Activated naive CD4-positive, alpha-beta T cell treated with anti-CD3 and anti-CD28 coated beads, Interleukin-2, amount 50 U/mL, for 24 hours (primary cell): ENCODE results near the gene TRIM36.

Source experiments
- H3K27ac Mint-ChIP-seq: one replicate; pipeline ENCODE4 v1.8.0; 2021; ENCODE audit warnings: mild to moderate bottlenecking, mixed read lengths
- H3K27me3 Mint-ChIP-seq: one replicate; pipeline ENCODE4 v1.8.0; 2021; ENCODE audit warnings: mixed read lengths
- H3K36me3 Mint-ChIP-seq: one replicate; pipeline ENCODE4 v1.8.0; 2021; ENCODE audit warnings: mixed read lengths
- H3K4me1 Mint-ChIP-seq: one replicate; pipeline ENCODE4 v1.8.0; 2021; ENCODE audit warnings: mixed read lengths
- H3K4me3 Mint-ChIP-seq: one replicate; pipeline ENCODE4 v1.8.0; 2021; ENCODE audit warnings: mild to moderate bottlenecking, mixed read lengths
- H3K9me3 Mint-ChIP-seq: one replicate; pipeline ENCODE4 v1.8.0; 2021; ENCODE audit warnings: mixed read lengths

The TRIM36 gene

DNA sequence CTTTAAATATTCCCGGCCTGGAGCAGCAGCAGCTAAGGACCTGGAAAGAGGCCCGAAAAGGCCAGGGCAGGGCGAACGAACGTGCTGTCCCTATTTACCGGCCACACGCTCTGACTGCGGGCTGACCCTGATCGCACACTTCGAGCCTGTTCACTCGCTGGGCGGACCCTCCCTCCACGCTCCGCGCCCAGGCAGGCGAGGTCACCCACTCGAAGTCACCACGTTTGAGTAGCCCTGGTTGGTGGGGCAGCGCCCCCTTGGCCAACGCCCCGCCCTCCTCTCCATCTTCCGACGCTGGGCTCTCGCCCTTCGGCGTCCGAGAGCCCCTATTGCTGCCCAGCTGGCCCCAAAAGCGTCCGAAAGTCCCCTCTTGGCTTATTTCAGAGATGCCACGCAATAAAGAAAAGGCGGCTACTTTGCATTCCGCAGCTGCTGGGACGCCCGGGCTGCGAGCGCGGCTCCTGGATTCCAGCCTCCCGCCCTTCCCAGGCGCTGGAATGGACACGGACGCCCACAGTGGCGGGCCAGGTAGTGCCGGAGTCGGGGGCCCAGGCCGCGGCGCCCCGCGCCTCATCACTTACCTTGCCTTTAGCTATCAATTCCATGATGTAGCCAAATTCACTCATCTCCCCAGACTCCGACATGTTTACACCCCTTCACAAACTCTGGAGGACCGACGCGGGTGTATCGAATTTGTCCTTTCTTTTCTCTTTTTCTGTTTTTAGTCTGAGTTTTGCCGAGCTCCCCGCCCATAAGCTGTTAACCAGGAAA is 9.9 kb upstream of the TRIM36 start:
- H3K27me3 Mint-ChIP-seq = peaks cover 61% of the 10 kb centered on the region
- H3K36me3 Mint-ChIP-seq = no peaks in the 10 kb centered on the region
- H3K4me3 Mint-ChIP-seq = peak overlapping the region; percentile 88
- no peak overlapping the region for H3K27ac Mint-ChIP-seq
- no peaks in the 10 kb centered on the region for H3K9me3 Mint-ChIP-seq
- H3K4me1 Mint-ChIP-seq = peaks cover 10% of the 10 kb centered on the region

DNA sequence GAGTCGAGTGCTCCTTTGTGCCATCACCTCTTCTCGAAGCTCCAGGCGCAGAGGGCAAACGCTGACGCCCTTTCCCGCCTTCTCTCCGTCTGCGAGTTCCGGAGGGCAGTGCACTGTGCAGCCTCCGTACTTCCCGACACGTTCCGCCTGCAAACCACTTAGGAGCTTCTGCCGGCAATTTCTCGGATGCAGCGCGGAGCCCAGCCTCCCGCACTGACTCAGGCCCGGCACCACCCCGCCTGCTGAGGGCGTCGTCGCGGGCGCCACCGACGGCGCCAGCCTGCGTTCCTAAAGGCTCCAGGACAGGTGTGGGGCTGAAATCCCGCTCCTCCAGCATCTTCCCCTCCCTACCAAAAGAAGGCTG is 9.3 kb upstream of the TRIM36 start:
- H3K27me3 Mint-ChIP-seq = peaks cover 61% of the 10 kb centered on the region
- peaks cover 10% of the 10 kb centered on the region for H3K4me1 Mint-ChIP-seq
- H3K9me3 Mint-ChIP-seq = no peaks in the 10 kb centered on the region
- no peak overlapping the region for H3K27ac Mint-ChIP-seq
- H3K4me3 Mint-ChIP-seq = no peak overlapping the region
- H3K36me3 Mint-ChIP-seq = no peaks in the 10 kb centered on the region

DNA sequence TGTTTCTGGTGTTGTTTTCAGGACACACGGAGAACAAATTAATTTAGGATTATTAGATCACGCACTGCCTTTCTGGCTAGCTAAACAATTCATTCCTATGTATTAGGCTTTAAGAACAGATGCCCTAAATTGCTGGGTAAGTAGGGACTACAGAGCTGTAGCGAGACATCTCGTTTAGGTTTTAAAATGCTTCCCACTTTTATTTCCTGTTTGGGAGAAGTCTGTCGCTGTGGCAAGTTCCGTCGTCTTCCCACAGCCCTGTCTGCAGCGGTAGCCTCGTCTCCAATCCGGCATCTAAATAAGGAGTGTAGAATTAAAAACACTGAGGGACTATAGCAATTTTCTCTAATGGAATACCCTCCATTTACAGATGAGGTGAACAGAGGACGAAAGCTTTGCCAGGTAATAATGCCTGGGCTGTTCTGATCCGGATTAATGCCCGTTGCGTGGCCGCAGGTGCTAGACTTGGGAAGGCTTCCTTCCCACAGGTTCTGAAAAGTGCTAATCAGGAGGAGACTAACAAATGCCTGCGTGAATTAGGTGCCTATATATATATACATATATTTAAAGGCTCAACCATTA is 1.3 kb upstream of the TRIM36 start:
- Mint-ChIP-seq H3K27me3 (peaks cover 49% of the 10 kb centered on the region), H3K4me3 (peak overlapping the region; percentile 75), H3K27ac (no peak overlapping the region), H3K9me3 (peaks cover 7% of the 10 kb centered on the region), H3K36me3 (peaks cover 3% of the 10 kb centered on the region), H3K4me1 (peaks cover 13% of the 10 kb centered on the region)

DNA sequence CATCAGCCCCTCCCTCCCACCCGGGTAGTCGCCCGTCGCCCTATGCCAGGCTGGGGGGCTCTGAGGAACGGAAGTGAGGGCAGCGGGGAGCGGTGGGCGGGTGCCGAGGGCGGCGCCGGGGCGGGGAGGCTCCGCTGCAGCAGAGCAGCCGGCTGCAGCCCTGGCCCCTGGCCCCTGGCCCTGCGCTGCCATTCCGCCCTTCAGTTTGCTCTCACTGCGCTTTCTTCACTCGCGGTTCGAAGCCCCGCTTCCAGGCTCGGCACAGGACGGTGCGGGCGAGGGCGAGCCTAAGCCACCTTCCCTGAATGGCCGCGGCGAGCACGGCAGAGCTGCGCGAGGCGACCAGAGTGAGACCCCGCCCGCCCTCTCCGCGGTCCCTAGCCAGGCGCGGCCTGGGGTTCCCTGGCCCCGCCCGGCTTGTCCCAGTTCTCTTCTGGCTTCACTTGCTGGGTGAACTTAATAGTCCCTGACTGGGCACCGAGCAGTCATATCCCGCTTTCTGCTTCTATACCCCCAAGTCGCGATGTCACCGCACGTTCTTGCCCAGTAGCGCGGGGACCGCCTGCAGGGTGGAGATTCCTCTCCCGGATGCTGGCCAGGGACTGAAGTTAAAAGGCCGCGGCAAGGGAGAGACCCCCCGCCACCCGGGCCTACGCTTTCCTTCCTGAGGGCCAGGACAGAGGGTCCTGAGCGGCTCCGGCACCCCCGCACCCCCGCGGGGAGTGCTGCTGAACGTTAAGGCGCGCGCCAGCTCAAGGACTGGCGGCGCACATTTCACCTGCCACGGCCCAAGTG is 623 bp upstream of the TRIM36 start:
- Mint-ChIP-seq H3K27me3 (peaks cover 48% of the 10 kb centered on the region), H3K27ac (no peak overlapping the region), H3K9me3 (peaks cover 7% of the 10 kb centered on the region)

DNA sequence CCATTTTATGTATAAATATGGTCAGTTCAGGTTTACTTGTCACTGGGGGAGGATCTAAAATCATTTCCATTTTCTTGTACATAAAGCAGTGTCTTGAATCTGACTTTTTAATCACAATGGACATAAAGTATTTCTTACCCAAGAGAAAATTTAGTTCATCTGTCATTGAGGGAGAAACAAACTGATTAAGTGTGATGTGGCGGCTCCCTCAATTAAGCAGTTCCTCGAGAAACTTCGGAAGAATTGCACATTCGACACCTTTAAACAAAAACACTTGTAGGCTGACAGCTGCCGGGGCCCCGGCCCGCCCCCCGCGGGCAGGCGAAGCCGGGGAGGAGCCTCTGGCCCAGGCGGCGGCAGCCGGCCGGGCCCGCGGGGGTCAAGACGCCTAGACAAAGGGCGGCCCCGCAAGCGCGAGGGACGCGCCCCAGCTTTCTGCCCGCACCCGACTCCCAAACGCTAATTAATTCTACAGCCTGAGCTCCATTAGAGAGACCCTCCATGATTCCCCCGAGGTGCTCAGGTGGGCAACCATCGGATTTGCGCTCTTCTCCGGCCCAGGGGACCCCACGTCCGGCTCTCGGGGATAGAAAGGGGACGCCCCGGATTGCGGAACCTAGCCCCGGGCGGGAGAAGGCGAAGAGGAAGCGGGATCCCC is 750 bp downstream of the TRIM36 start:
- Mint-ChIP-seq H3K9me3 (peaks cover 7% of the 10 kb centered on the region), H3K4me3 (peak overlapping the region; percentile 84), H3K4me1 (peaks cover 13% of the 10 kb centered on the region), H3K36me3 (peaks cover 3% of the 10 kb centered on the region), H3K27me3 (peaks cover 55% of the 10 kb centered on the region), H3K27ac (peak overlapping the region; percentile 36)

More for the DNA sequence above, 623 bp upstream of the TRIM36 start:
- H3K4me1 Mint-ChIP-seq = peaks cover 13% of the 10 kb centered on the region
- peak overlapping the region; percentile 75 for H3K4me3 Mint-ChIP-seq
- H3K36me3 Mint-ChIP-seq = peaks cover 3% of the 10 kb centered on the region

DNA sequence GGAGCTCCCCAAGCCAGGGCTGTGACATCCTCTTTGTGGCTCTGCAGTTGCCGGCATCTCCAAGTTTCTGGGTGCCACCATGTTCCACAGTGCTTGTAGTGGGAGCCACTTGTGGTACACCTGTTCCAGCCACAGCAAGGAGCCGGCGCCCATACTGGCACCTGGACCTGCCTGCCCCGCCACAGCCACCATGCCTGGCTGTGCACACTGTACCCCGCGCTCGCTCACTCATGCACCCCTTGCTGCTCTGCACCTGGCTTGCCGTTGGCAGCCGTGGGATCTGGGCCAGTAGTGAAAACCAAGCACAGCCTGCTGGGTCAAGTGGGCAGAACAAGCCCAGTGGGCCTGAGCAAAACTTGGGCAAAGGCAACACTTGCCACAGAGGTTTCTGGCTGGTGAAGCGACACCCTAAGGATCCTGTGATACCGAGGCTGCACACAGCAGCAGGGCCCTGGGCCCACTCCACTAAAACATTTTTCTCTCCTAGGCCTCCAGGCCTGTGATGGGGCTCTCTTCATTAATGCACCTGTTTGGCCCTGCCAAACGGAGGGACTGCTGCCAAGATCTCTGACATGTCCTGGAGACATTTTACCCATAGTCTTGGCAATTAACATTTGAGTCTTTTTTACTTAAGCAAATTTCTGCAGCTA is 2.8 kb downstream of the TRIM36 start:
- H3K4me3 Mint-ChIP-seq = no peak overlapping the region
- H3K36me3 Mint-ChIP-seq = peaks cover 3% of the 10 kb centered on the region
- H3K27me3 Mint-ChIP-seq = peaks cover 50% of the 10 kb centered on the region
- H3K4me1 Mint-ChIP-seq = peaks cover 13% of the 10 kb centered on the region
- no peak overlapping the region for H3K27ac Mint-ChIP-seq
- peaks cover 7% of the 10 kb centered on the region for H3K9me3 Mint-ChIP-seq

DNA sequence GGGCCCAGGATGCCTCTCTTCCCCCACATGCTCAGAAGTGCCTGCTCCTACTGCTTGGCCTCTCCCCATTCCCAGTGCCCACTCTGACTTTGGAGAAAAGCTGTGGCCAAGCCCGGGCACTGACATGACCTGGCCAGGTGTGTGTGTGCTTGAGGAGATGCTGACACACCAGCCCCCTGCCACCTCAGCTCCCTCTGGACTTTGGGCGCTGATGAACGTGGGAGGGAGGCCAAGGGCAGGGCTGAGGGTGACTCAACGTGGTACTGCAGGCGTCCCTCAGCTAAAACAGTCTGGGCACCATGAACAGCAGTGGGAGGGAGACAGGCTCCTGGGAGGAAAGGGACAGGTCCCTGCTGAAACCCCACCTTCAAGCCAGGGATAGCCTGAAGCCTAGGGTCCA is 3.9 kb downstream of the TRIM36 start:
- Mint-ChIP-seq H3K4me1 (peaks cover 8% of the 10 kb centered on the region), H3K4me3 (no peak overlapping the region), H3K27me3 (peaks cover 46% of the 10 kb centered on the region), H3K9me3 (peaks cover 7% of the 10 kb centered on the region), H3K27ac (no peak overlapping the region), H3K36me3 (peaks cover 3% of the 10 kb centered on the region)

DNA sequence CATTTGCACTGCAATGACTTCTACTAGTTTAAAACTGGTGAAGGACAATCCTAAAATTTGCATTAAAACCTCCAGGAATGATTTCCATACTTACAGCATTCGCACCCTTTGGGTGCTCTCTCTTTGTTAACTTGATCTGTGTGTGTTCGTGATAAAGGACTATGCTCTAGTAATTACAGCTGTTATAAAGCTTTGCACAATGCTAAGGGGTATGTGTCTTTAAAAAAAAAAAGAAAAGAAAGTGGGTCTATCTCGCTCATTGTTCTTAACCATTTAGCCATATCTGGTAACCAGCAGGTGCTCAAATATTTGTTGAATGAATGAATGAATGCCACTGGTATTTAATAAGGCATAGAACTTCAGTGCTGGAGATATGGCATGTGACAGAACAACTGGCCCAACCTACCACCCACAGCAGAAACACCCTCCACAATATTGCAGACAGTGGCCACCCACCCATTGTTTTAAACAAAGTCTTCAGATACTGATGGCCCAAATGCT is 8.7 kb downstream of the TRIM36 start:
- no peak overlapping the region for H3K27ac Mint-ChIP-seq
- no peak overlapping the region for H3K4me3 Mint-ChIP-seq
- peaks cover 32% of the 10 kb centered on the region for H3K27me3 Mint-ChIP-seq
- no peaks in the 10 kb centered on the region for H3K36me3 Mint-ChIP-seq
- H3K9me3 Mint-ChIP-seq = no peaks in the 10 kb centered on the region
- no peaks in the 10 kb centered on the region for H3K4me1 Mint-ChIP-seq

DNA sequence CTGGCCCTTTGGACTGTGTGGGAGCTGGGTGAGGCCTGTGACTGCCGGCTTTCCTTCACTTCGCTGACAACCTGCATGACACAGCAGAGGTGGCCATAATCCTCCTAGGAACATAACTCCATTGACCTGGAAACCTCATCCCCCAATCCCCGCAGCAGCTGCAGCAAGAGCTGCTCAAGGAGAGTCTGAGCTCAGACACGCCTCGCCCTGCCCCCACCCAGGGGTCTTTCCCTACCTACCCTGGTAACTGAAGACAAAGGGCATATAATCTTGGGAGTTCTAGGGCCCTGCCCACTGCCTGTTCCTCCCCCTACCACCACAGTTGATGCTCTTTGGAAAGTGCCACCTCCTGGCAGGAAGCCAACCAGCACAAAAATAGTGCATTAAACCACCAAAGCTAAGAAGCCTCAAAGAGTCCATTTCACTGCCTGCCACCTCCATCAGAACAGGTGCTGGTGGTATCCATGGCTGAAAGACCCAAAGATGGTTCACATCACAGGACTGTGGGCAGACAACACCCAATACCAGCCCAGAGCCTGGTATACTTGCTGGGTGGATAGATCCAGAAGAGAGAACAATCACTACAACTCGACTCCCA is 18.4 kb downstream of the TRIM36 start:
- Mint-ChIP-seq H3K36me3 (peaks cover 10% of the 10 kb centered on the region), H3K27ac (no peak overlapping the region), H3K4me3 (no peak overlapping the region), H3K9me3 (peaks cover 16% of the 10 kb centered on the region), H3K27me3 (peaks cover 35% of the 10 kb centered on the region), H3K4me1 (no peaks in the 10 kb centered on the region)

DNA sequence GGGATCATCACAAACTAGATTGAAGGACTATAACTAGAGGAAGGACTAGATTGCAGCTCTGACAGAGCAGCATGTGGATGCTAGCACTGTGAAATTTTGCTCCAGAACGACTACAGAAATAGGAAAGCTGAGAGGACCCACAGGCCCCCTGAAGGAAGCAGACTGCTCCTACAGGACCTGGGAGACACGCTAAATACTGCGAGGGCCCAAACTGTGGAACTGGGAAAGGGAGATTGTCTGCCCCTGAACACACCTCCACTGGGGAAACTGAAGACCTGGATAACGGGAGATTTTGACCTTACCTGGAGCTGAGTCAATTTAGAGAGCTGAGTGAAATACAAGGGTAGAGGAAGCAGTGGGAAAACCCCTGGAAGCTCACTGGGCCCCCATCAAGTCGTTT is 19.2 kb downstream of the TRIM36 start:
- Mint-ChIP-seq H3K27ac (no peak overlapping the region), H3K36me3 (peaks cover 10% of the 10 kb centered on the region), H3K9me3 (peaks cover 16% of the 10 kb centered on the region), H3K27me3 (peaks cover 30% of the 10 kb centered on the region), H3K4me1 (no peaks in the 10 kb centered on the region), H3K4me3 (no peak overlapping the region)

DNA sequence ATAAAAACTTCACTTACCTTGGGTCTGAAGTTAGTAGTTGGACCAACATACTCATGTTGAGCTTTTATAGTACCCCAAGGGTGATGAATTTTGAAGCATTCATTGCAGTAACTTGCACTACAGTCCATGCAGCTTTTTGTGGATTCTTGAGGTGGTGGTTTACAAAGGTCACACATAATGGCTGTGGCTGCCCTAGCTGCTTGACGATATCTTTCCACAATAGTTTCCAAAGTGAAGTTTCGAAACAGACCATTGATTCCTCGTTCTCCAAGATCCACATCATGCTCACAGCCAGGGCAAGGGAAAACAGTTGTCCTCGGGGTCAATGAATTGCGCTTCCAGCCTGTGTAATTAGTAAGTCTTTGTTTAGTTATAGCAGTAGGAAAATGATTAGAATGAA is 22.7 kb downstream of the TRIM36 start:
- peaks cover 5% of the 10 kb centered on the region for H3K9me3 Mint-ChIP-seq
- peaks cover 15% of the 10 kb centered on the region for H3K27me3 Mint-ChIP-seq
- no peak overlapping the region for H3K27ac Mint-ChIP-seq
- no peak overlapping the region for H3K4me3 Mint-ChIP-seq
- peaks cover under 1% of the 10 kb centered on the region for H3K36me3 Mint-ChIP-seq
- no peaks in the 10 kb centered on the region for H3K4me1 Mint-ChIP-seq

DNA sequence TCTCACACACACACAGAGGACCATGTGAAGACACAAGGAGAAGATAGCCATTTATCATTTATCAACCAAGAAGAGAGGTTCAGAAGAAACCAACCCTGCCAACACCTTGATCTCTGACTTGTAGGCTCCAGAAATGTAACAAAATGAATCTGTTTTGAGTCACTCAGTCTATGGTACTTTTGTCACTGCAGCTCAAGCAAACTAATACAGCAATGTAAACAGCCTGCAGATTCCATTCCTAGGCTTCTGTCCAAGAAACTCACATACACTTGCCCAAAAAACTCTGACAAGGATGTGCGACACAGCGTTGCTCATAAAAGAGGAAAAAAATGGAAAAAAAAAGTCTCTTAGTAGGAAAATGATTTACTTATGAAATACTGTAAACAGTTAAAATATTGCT is 33.4 kb downstream of the TRIM36 start:
- Mint-ChIP-seq H3K4me1 (no peaks in the 10 kb centered on the region), H3K36me3 (no peaks in the 10 kb centered on the region), H3K27ac (no peak overlapping the region), H3K4me3 (no peak overlapping the region), H3K9me3 (no peaks in the 10 kb centered on the region), H3K27me3 (peaks cover 22% of the 10 kb centered on the region)

DNA sequence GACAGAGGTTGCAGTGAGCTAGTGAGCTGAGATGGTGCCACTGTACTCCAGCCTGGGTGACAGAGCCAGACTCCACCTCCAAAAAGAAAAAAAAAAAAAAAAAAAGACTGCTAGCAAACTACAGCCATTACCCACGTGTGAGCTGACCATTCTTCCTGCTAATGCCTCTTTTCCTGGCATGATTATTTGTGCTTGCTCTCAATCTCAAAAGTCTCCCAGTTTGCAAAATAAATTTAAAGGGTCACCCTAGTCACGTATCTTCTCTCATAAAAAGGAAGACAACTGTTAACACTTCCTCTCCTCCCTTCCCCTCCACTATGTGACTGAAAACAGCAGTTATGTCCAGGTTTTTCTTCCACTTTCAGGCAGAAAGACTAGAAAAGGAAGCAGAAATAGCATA is 37.2 kb downstream of the TRIM36 start:
- Mint-ChIP-seq H3K27ac (no peak overlapping the region), H3K27me3 (peaks cover 17% of the 10 kb centered on the region), H3K36me3 (no peaks in the 10 kb centered on the region), H3K4me3 (no peak overlapping the region), H3K9me3 (no peaks in the 10 kb centered on the region), H3K4me1 (no peaks in the 10 kb centered on the region)

DNA sequence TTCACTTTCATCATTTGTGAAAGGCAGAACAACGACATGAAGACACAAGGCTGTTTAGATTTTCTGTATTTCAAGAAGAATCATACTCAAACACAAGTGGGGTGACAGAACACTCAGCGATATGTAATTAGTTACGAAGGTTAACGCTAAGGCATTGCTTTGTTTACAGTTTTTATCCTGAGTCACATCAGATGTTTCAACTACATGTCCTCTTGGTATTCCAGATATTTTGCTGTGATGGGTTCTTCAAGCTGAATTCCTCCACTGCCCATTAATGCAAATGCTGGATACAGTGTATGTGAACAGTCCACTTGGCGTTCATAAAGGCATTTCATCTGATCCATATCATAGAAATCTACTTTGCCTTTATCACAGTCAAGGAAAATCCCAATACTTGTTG is 43.4 kb downstream of the TRIM36 start:
- no peak overlapping the region for H3K27ac Mint-ChIP-seq
- H3K4me3 Mint-ChIP-seq = no peak overlapping the region
- no peaks in the 10 kb centered on the region for H3K36me3 Mint-ChIP-seq
- peaks cover 6% of the 10 kb centered on the region for H3K27me3 Mint-ChIP-seq
- no peaks in the 10 kb centered on the region for H3K4me1 Mint-ChIP-seq
- H3K9me3 Mint-ChIP-seq = peaks cover 6% of the 10 kb centered on the region

DNA sequence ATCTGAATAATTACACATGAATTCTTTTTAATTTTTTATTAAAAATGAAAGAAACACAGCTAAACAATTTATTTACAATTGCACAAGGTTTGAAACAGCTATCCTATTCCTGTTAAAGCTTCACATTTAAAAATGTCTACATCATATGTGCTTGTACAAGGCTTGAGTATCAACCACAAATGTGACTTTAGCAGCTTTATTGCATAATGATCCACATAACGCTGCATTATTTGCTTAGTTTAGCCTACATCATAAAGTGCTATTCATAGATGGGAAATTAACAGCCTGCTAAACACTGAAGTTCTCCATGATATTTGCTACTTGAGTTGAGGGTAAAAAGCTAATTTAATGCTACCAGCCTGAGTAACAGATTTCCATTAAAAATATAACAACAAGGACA is 45.0 kb downstream of the TRIM36 start:
- peaks cover 6% of the 10 kb centered on the region for H3K9me3 Mint-ChIP-seq
- H3K4me1 Mint-ChIP-seq = no peaks in the 10 kb centered on the region
- no peaks in the 10 kb centered on the region for H3K36me3 Mint-ChIP-seq
- H3K27me3 Mint-ChIP-seq = peaks cover 2% of the 10 kb centered on the region
- no peak overlapping the region for H3K4me3 Mint-ChIP-seq
- no peak overlapping the region for H3K27ac Mint-ChIP-seq
